ENCODE data around the gene ABCA1. TPM values are rescaled to one million over a fixed set of nuclear protein-coding genes. Genes with fewer than 3 reads are reported as not detected.

Gene ABCA1
- total RNA-seq, 2 donors from 2014 or later: 21.6 to 34.8 TPM

GRCh38 chr9:104921067-104921741, 6.8 kb downstream of the ABCA1 start:
- Mint-ChIP-seq H3K4me1 (peaks cover 21% of the 10 kb centered on the region), H3K27ac (no peak overlapping the region), H3K27me3 (ENCODE audit: insufficient read depth) (no peaks in the 10 kb centered on the region), H3K36me3 (ENCODE audit: low read depth) (no peaks in the 10 kb centered on the region), H3K4me3 (no peak overlapping the region), H3K9me3 (no peaks in the 10 kb centered on the region)
- Histone ChIP-seq H3K36me3 (ENCODE audit: control insufficient read depth, insufficient read depth, low read length) (peaks cover 35% of the 10 kb centered on the region), H3K9me3 (ENCODE audit: control insufficient read depth, low read length) (no peaks in the 10 kb centered on the region), H3K27ac (ENCODE audit: low read depth, low read length) (no peak overlapping the region), H3K9ac (ENCODE audit: extremely low read depth, low read length, poor library complexity, severe bottlenecking) (no peak overlapping the region), H3K4me3 (ENCODE audit: low read length) (peak overlapping the region; percentile 100), H3K27me3 (ENCODE audit: control insufficient read depth, insufficient read depth, low read length, poor library complexity, severe bottlenecking) (no peaks in the 10 kb centered on the region), H3K4me1 (ENCODE audit: control insufficient read depth, insufficient read depth, low read length) (no peaks in the 10 kb centered on the region)
- no peak for TF ChIP-seq CTCF (conservative IDR thresholded peaks at IDR 0.05)
- no peak for DNase-seq
- 92 to 100% methylated on average over 2 of the region's 3 CpGs for WGBS, 2 experiments (ENCODE audit: insufficient coverage in 1 of 2, insufficient read length in 1 of 2)

DNA sequence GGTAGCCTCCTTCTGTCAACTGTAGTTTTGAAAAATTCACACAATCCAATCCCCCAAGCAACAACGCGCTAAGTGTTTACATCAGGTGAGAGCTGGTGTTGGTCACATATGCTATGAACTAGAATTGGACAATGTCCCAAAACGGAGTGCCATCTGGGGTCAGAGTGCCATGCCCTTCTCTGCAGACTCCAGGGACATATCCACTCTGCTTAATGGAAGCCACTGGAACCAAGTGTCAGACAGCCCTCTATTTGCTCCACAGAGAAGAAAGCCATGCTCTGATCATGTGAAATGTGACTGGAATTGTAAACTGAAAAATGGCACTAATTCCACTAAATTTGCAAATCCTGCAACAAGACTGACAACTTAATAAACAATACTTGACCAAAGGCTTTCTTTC, 12.2 kb downstream of the ABCA1 start:
- no peaks in the 10 kb centered on the region for H3K36me3 Mint-ChIP-seq (ENCODE audit: low read depth)
- H3K27me3 Mint-ChIP-seq (ENCODE audit: insufficient read depth): peaks cover 2% of the 10 kb centered on the region
- no peak for TF ChIP-seq CTCF (conservative IDR thresholded peaks at IDR 0.05)
- H3K4me1 Mint-ChIP-seq: peaks cover 46% of the 10 kb centered on the region
- Histone ChIP-seq H3K27ac (ENCODE audit: low read depth, low read length) (no peak overlapping the region), H3K9me3 (ENCODE audit: control insufficient read depth, low read length) (no peaks in the 10 kb centered on the region), H3K4me1 (ENCODE audit: control insufficient read depth, insufficient read depth, low read length) (peaks cover 5% of the 10 kb centered on the region), H3K27me3 (ENCODE audit: control insufficient read depth, insufficient read depth, low read length, poor library complexity, severe bottlenecking) (no peaks in the 10 kb centered on the region), H3K36me3 (ENCODE audit: control insufficient read depth, insufficient read depth, low read length) (peaks cover 38% of the 10 kb centered on the region), H3K9ac (ENCODE audit: extremely low read depth, low read length, poor library complexity, severe bottlenecking) (no peak overlapping the region), H3K4me3 (ENCODE audit: low read length) (no peak overlapping the region)
- H3K27ac Mint-ChIP-seq: no peak overlapping the region
- 97 to 100% methylated on average over 3 of the region's 3 CpGs for WGBS, 2 experiments (ENCODE audit: insufficient coverage in 1 of 2, insufficient read length in 1 of 2)
- DNase-seq: peak; percentile 6
- no peak overlapping the region for H3K4me3 Mint-ChIP-seq
- H3K9me3 Mint-ChIP-seq: no peaks in the 10 kb centered on the region

DNA sequence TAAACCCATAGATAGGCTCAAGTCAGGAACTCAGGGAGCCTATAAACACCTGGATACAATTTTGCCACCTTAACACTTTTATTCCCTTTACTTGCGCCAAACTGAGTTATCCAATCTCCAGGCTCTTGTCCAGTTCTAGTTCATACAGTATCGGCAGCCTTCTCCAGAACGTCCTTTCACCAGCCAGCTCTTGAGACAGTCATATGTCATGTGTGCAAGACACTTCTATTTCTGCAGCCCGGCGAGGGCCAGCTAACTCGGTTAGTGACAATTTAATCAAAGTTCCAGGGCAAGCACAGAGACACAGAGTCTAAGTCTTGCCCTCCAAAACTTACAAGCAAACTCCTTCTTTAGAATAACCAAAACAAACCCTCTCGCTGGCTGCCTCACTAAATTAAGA, 12.9 kb downstream of the ABCA1 start:
- peaks cover 50% of the 10 kb centered on the region for H3K4me1 Mint-ChIP-seq
- peaks cover 2% of the 10 kb centered on the region for H3K27me3 Mint-ChIP-seq (ENCODE audit: insufficient read depth)
- peak overlapping the region; percentile 9 for H3K27ac Mint-ChIP-seq
- H3K27me3 ChIP-seq (ENCODE audit: control insufficient read depth, insufficient read depth, low read length, poor library complexity, severe bottlenecking): no peaks in the 10 kb centered on the region
- no peaks in the 10 kb centered on the region for H3K9me3 ChIP-seq (ENCODE audit: control insufficient read depth, low read length)
- peaks cover 5% of the 10 kb centered on the region for H3K4me1 ChIP-seq (ENCODE audit: control insufficient read depth, insufficient read depth, low read length)
- H3K4me3 ChIP-seq (ENCODE audit: low read length): peak overlapping the region; percentile 50
- 93 to 98% methylated on average over 7 of the region's 7 CpGs for WGBS, 2 experiments (ENCODE audit: insufficient coverage in 1 of 2, insufficient read length in 1 of 2)
- TF ChIP-seq CTCF (conservative IDR thresholded peaks at IDR 0.05): no peak
- peaks cover 39% of the 10 kb centered on the region for H3K36me3 ChIP-seq (ENCODE audit: control insufficient read depth, insufficient read depth, low read length)
- H3K9me3 Mint-ChIP-seq: no peaks in the 10 kb centered on the region
- DNase-seq: peak; percentile 24
- no peak overlapping the region for H3K27ac ChIP-seq (ENCODE audit: low read depth, low read length)
- H3K9ac ChIP-seq (ENCODE audit: extremely low read depth, low read length, poor library complexity, severe bottlenecking): no peak overlapping the region
- no peak overlapping the region for H3K4me3 Mint-ChIP-seq
- no peaks in the 10 kb centered on the region for H3K36me3 Mint-ChIP-seq (ENCODE audit: low read depth)
